KOPT-K1 (cell line): ENCODE results near the gene MAN2B2.

Experiments used
- H3K27ac ChIP-seq: fragments of 200-600 bp; sonication (generic); 2 replicates; pipeline ENCODE4 v1.5.1; 2016; ENCODE audit warnings: antibody characterized with exemption, mild to moderate bottlenecking, low read depth, low read length; ENCODE audit not compliant: poor library complexity, severe bottlenecking
- H3K36me3 ChIP-seq: fragments of 200-600 bp; sonication (generic); 2 replicates; pipeline ENCODE4 v1.5.1; 2017; ENCODE audit warnings: antibody characterized with exemption, mild to moderate bottlenecking, low read length, moderate library complexity; ENCODE audit not compliant: insufficient read depth
- H3K9me3 ChIP-seq: fragments of 200-600 bp; sonication (generic); 2 replicates; pipeline ENCODE4 v1.5.1; 2017; ENCODE audit warnings: antibody characterized with exemption, low read length, mild to moderate bottlenecking; ENCODE audit not compliant: insufficient read depth, poor library complexity, severe bottlenecking

Gene MAN2B2

GRCh38 chr4:6538111-6538510, 36.9 kb upstream of the MAN2B2 start:
- no peak overlapping the region for H3K27ac ChIP-seq

DNA sequence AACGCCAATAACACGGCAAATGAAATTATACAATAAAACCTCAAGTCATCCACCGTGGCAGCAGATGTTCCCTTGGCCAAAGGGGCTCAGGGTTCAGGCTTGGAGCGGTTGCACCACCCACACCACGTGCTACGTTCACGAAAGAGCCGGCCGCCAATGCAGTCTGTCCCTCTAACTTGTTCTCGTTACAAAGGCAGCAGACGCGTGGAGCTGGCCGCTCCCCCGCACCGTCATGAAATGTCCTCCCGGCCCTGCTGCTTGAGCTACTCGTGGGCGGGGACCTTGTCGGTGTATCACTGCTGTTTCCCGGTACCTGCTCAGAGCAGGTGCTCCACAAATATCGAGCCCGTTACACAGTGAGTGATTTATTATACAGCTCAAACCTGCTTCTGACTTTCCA, 36.4 kb upstream of the MAN2B2 start:
- Histone ChIP-seq H3K27ac (no peak overlapping the region), H3K36me3 (no peaks in the 10 kb centered on the region)

More at GRCh38 chr4:6538111-6538510, 36.9 kb upstream of the MAN2B2 start:
- Histone ChIP-seq H3K9me3 (peaks cover 5% of the 10 kb centered on the region), H3K36me3 (no peaks in the 10 kb centered on the region)

DNA sequence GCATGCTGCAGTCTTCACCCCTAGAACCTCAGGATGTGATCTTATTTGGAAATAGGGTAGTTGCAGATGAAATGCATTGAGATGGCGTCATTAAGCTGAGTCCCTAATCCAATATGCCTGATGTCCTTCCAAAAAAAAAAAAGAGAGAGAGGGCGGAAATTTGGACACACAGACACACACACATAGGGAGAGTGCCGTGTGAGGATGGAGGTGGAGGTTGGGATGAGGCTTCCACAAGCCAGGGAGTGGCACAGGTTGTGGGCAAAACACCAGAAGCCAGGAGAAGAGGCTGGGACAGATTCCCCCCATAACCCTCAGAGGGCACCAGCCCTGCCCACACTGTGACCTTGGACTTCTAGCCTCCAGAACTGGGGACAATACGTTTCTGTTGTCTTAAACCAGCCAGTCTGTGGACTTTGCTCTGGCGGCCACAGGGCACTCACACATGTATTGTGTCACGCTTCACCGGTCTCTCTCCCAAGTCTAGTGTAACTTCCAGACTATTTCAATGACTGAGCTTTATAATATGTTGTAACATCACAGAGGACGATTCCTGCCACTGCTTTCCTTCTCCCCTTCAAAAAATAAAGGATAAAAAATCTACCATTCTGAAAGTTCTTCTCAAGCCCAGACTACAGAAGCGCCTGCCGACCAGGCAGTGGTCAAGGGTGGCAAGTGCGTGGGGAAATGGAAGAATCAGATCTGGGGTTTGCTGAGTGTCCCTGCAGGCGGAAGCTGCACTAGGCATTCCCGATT, 35.8 kb upstream of the MAN2B2 start:
- Histone ChIP-seq H3K36me3 (no peaks in the 10 kb centered on the region), H3K27ac (no peak overlapping the region), H3K9me3 (peaks cover 5% of the 10 kb centered on the region)

More for the DNA sequence above, 36.4 kb upstream of the MAN2B2 start:
- H3K9me3 ChIP-seq, result peaks cover 5% of the 10 kb centered on the region

DNA sequence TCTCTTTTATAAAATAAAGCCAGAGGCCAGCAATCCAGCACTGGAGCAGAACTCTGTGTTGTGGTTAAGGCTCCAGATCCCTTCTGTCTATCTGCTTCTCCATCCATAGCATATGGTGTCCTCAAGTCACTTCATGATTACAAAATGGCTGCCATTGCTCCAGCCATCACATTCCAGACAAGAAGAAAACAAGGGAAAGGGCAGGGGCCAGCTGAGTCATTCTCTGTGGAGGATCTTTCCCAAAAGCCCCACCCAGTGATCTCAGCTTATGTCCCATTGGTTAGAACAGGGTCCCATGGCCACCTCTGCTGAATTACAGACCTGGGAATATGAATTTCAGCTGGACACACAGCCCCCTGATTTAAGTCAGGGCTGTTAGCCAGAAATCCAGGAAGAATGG, 34.1 kb upstream of the MAN2B2 start:
- no peak overlapping the region for H3K27ac ChIP-seq
- no peaks in the 10 kb centered on the region for H3K36me3 ChIP-seq

DNA sequence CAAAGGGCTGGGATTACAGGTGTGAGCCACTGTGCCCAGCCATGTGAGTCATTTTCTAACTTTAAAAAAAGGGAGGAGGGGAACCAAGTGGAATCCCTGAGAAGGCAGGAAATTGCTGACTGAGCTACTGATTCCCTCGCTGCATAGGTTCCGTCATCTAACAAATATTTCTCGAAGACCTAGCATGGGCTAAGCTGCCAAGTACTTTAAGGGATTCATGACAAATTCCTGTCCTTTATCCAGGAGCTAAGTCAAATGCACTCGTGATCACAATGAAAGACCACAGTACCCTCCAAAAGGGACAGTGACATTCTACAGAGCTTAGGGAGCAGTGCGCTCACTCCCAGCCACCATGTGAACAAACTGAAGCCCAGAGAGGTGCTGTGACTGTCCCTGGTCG, 33.2 kb upstream of the MAN2B2 start:
- no peak overlapping the region for H3K27ac ChIP-seq
- H3K9me3 ChIP-seq, result peaks cover 5% of the 10 kb centered on the region
- H3K36me3 ChIP-seq, result no peaks in the 10 kb centered on the region

More for the DNA sequence above, 34.1 kb upstream of the MAN2B2 start:
- peaks cover 5% of the 10 kb centered on the region for H3K9me3 ChIP-seq

- H3K27ac ChIP-seq, result no peak overlapping the region
- H3K36me3 ChIP-seq, result no peaks in the 10 kb centered on the region
- peaks cover 5% of the 10 kb centered on the region for H3K9me3 ChIP-seq
These were observed 32.0 kb upstream of the MAN2B2 start for GRCh38 chr4:6542951-6543350.

DNA sequence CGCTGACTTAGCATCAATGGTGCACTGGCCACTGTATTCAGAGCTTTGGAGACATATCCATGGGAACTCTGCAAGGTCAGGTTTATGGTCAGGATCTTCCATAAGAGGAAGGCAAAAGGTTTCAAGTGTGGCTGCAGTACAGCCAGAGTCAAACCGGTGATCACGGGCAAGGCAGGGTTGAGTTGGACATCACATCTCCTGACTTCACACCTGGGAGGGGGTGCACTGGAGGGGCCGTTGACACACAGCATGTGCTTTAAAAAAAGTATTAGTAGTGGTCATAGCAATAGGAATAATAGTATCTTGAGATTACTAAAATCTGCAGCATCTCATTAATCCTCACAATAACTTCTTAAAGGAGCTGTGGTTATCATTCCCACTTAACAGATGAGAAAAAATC, 28.9 kb upstream of the MAN2B2 start:
- Histone ChIP-seq H3K36me3 (no peaks in the 10 kb centered on the region), H3K27ac (no peak overlapping the region), H3K9me3 (peaks cover 3% of the 10 kb centered on the region)

DNA sequence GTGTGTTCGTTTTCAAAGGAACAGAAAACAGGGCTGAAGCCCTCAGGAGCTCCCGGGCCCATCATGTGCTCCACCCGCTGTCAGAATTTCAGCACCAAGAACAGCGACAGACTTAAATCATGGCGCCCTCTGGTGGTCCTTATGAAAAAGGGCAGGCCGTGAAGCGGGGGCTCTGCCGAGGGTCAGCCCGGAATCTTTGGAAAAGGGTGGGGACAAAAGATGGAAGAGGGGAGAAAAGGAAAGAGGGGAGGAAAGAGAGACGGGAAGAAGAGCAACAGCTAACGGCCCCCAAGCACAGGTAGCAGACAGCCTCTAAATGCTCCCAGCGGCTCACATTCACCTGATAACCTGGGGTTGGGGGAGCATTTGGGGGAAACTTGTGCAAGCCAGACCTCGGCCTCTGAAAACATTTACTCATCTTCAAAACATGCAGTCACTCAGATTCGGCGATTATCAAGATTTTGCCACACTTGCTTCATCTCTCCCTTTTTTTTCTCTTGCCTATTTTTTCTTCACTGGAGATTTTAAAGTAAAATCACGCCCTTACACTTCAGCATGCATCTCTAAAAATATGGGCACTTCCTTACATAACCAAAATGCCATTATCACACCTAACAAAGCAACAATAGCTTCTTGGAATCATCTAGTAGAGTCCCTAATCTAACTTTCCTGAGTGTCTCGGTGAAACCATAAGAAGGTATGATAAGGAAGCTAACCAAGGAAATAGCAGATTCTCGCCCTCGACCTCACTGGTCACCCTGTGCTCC, 28.1 kb upstream of the MAN2B2 start:
- H3K36me3 ChIP-seq, result no peaks in the 10 kb centered on the region
- no peak overlapping the region for H3K27ac ChIP-seq
- H3K9me3 ChIP-seq, result peaks cover 11% of the 10 kb centered on the region

- Histone ChIP-seq H3K9me3 (peaks cover 22% of the 10 kb centered on the region), H3K27ac (no peak overlapping the region), H3K36me3 (no peaks in the 10 kb centered on the region)
These were observed 26.6 kb upstream of the MAN2B2 start for GRCh38 chr4:6548201-6548881.

GRCh38 chr4:6548882-6549230, 26.1 kb upstream of the MAN2B2 start:
- Histone ChIP-seq H3K36me3 (no peaks in the 10 kb centered on the region), H3K9me3 (peaks cover 22% of the 10 kb centered on the region), H3K27ac (no peak overlapping the region)

- Histone ChIP-seq H3K27ac (no peak overlapping the region), H3K9me3 (peaks cover 22% of the 10 kb centered on the region), H3K36me3 (no peaks in the 10 kb centered on the region)
These were observed 25.5 kb upstream of the MAN2B2 start for GRCh38 chr4:6549445-6549844.

DNA sequence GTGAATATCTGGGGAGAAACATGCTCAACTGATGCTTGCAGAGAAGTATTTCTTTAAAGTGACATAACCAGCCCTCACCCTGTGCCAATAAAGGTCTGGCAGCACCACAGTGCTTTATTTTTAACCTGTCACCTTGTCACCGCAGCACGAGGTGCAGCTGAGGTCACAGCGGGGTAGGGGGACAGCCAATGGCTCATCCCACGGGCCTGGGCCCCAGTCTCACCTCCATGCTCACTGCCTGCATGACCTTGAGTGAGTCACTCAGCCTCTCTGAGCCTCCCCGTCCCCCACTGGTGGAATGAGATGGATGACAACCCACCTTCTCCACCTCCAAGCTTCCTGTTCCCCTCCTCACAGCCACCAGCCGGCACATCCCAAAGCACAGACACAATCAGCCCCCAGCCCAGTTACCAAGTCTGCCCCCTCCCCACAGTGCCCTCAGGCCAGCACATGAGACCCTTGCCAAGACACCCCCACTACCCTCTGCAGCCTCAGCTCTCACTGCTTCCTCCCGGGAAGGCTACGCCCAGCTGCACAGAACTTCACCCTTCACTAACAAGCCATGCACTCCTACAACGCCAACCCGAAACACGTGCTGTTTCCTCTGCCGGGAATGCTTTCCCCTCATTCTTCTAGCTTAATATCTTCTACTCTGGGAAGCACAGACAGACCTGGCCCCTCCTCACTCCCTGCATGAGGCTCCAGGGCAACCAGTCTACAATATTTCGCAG, 24.9 kb upstream of the MAN2B2 start:
- Histone ChIP-seq H3K36me3 (no peaks in the 10 kb centered on the region), H3K9me3 (peaks cover 22% of the 10 kb centered on the region), H3K27ac (no peak overlapping the region)

GRCh38 chr4:6550821-6551220, 24.2 kb upstream of the MAN2B2 start:
- Histone ChIP-seq H3K36me3 (no peaks in the 10 kb centered on the region), H3K27ac (no peak overlapping the region), H3K9me3 (peaks cover 22% of the 10 kb centered on the region)

DNA sequence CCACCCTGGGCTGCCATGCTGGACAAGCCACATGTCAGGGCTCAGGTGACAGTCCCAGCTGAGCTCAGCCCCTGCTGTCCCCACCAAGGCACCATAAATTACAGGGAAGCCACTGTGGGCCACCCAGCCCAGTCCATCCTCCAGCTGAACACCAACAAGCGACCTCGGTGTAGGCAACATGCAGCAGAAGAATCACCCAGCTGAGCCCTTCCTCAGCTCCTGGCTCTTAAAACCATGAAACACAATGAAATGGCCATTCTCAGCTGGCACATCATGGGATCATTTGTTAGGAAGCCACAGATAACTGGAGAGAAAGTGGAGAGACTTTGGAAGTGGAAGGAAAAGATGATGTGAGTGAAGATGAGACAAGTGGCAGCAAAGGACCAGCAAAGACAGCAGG, 23.3 kb upstream of the MAN2B2 start:
- Histone ChIP-seq H3K9me3 (peaks cover 22% of the 10 kb centered on the region), H3K36me3 (no peaks in the 10 kb centered on the region), H3K27ac (no peak overlapping the region)

- Histone ChIP-seq H3K27ac (no peak overlapping the region), H3K36me3 (no peaks in the 10 kb centered on the region), H3K9me3 (peaks cover 22% of the 10 kb centered on the region)
These were observed 19.5 kb upstream of the MAN2B2 start for GRCh38 chr4:6555519-6555918.
